GM21367 (cell line): Measurements from ENCODE around the gene SLC30A1.
"Not testable (repeated sequence)": the region's sequence is repeated elsewhere in the genome, so short reads cannot be mapped to it uniquely, and the experiment has no call there.

Source experiments
- ATAC-seq: cut with Tn5 transposase; IDR thresholded peaks from one replicate; pipeline ENCODE4 v1.9.1; 2021; ENCODE audit not compliant: unreplicated experiment

SLC30A1 gene

DNA sequence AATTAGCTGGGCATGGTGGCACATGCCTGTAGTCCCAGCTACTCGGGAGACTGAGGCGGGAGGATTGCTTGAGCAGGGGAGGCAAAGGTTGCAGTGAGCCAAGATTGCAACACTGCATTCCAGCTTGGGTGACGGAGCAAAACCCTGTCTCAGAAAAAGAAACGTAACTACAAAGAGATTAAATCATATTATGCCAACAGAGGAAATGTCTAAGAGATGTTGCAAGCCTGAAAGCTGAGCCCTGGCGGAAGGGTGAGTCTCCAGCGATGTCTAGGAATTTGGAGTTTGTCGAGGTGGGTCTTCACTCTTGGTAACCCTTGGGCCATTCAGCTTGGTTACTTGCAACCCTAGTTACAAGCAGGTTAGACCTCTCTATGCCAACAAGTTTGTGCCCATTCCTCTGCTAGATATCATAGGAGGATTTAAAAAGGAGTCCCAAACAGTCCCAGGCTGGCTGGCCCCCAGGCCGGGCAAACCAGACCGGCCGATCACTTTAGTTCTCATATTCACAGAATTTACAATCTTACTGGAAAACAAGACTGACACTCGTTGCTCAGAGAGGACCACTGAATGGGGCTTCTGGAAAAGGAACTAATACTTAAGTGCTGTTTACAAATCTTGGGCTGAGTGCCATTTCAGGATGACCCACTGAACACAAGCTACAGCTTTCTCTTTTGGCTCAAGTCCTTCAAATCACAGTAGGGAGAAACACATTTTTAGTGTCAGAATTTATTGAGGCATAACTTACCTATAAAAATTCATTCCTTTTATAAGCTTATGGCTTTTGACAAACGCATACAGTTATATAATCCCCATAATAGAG, 27.1 kb downstream of the SLC30A1 start:
- no peak for ATAC-seq

DNA sequence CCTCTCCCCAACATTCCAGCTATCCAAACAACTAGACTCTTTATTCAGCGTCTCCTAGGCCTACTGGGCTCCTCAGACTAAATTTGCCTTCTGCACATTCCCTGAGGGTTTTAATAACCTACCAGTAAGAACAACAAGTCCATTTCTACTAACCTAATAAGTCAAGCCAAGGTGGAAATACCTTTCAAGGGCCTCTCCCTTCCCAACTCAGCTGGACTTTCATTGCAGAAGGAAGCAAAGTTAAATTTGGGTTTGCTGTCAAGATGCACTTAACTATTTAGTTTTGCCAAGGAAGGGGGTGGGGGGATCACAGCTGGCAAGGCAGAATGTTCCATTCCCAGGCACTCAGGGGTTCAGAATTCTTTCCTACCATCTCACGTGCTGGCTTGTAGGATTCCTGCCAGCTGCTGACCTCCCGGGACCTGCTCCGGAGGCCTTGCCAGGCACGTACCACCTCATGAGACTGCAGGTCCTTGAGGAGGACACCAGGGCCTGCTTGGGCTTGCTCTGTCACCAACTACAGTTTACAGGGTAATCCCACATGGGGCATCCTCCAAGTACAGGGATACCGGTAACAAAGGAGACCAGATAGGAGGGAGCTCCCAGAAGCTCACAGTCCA, 29.8 kb downstream of the SLC30A1 start:
- ATAC-seq: no peak

DNA sequence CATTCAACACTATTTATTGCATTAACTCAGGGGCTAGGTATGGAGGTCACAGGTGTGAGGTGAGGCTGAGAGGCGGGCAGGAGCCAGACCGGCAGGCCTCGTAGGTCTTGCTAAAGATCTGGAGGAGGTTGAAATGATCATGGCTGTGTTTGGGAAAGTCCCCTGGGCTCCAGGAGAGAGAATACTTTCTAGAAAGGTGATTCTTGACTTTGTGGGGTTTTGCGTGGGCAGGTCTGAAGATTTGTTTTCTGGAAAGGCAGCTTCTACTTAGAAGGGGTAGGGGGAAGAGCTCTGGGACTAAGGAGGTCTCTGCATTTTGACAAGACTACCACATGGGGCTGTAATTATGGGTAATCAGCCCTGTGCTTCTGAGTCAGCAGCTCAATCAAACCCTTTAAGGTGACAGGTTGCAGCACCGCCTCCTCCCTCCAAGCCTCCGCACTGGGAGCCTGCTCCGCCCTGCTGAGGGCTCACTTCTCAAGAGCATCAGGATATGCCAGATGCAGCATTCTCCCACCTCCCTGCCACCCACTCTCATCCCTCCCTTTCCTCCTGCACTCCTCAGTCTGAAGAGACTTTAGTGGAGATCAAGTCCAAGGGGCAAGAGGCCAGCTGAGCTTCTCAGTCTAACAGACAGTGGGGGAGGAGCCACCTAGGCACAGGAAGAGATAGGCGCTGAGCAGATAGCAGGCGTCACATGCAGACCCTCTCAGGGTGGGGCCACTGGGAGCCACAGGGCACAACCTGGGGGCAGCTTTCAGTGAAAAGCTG, 30.5 kb downstream of the SLC30A1 start:
- no peak for ATAC-seq

DNA sequence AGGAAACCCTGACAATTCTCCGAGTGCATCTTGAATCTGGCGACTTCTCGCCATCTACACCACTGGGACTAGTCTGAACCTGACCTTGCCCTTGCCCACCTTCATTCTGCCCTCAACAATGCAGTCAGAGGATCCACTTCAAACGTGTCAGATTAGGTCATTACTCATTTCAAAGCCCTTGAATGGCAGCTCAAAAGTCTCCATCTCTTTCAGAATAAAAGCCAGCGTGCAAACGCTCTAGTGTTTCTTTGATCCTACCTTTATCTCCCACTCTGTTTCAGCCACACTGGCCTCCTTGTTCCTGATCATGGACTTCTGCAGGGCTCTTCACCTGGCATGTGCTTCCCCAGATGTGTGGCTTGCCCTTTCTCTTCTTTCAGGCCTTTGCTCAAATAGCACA, 31.3 kb downstream of the SLC30A1 start:
- ATAC-seq: no peak

DNA sequence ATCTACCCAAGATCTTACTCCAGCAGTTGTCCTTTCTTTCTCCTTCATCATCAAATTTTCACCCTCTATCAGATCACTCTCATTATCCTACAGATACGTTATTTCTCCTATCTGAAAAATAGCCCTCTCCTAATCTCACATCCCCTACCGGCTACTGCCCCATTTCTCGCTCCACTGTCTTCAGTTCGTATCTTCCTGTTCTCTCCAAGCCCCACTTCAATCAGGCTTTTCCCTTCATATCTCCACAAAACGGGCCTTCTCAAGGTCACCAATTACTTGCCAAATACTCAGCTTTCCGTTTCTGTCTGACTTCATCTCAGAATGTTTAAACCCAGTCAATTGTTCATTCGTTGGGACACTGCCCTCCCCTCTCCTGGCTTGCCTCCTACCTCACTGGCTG, 32.4 kb downstream of the SLC30A1 start:
- no peak for ATAC-seq

DNA sequence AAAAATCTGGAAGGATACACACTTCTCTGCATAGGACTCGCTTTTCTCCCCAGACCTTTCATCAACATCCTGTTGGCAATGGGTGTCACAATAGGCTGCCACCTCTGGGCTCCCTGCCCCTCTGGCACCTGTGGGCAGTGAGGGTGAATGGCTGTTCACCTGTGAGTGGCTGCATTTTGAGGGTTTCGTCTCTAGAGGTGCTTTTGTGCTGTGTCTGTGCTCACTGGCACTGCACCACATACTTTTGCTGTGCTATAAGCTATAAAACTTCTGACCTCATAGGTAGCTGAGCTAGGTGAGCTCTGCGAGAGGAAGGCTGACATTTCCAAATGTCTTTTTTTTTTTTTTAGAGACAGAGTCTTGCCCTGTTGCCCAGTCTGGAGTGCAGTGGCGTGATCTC, 35.9 kb downstream of the SLC30A1 start:
- no peak for ATAC-seq

DNA sequence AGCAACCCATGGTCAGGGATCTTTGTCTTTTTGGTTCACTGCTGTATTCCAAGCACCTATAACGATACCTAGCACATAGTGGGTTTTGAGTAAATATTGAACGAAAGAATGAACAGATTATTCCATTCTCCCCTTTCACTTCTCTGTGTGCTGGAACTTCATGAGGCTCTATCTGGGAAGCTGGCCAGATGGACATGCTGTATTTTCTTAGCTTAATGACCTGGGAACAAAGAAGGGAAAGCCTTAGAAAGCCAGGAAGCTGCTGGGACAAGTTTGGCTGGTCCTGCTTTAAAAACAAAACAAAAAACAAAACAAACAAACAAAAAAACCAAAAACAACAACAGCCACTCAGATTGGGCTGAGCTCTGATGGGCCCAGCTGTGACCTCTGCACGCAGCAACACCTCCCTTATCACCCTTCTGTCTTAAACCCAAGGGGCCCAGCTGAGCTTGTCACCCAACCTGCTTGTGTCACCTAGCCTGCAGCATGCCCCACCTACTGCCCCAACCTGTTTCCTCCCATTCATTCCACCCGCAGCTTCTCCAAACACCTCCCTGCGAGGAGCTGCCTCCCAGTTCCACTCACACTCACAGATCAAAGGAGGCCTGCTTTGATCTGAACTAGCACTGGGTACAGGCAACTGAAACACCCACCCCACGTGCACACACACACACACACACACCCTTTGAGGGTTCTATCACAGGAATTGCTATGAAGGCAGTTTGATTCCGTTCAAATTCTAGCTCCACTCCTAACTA, 37.1 kb downstream of the SLC30A1 start:
- no peak for ATAC-seq

DNA sequence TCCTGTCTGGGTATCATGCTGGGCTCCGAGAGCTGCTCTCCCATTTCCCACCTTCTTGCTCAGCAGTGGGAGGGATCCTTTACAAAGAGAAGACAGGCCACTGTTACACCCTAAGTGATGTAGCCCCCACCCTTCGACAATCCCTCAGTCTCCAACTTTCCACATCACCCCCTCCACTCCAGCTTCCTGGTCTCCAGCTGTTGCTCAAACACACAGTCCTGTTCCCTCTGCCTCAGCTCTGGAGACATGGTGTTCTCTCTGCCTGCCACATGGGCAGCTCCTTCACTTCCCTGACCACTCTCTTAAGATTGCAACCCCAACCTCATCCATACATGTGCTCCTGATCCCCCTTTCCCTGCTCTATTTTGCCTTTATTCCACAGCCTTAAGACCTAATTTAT, 37.7 kb downstream of the SLC30A1 start:
- ATAC-seq: no peak

DNA sequence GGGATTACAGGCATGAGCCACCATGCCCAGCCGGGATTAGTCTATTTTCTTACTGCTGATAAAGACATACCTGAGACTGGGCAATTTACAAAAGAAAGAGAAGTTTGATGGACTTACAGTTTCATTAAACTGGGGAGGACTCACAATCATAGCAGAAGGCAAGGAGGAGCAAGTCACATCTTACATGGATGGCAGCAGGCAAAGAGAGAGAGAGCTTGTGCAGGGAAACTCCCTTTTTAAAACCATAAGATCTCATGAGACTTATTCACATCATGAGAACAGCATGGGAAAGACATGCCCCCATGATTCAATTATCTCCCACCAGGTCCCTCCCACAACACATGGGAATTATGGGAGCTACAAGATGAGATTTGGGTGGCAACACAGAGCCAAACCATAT, 38.1 kb downstream of the SLC30A1 start:
- not testable (repeated sequence) for ATAC-seq

DNA sequence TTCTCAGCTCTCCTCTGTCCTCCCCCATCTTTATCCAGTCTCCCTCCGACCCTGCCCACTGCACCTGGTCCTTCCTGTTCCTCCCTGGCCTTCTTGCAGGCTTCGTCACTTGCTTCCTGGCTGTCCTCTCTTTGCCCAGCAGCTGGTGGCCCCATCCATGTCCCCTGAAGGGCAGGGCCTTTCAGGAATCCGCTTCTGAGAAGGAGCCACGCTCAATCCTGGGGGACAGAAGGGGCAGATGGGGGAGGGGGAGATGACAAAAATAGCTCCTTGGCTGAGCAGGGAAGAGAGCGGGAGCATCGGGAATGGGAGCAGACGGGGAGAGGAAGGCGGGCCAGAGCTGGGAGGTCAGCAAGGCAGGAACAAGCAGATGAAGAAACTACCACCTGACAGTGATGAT, 40.7 kb downstream of the SLC30A1 start:
- no peak for ATAC-seq

DNA sequence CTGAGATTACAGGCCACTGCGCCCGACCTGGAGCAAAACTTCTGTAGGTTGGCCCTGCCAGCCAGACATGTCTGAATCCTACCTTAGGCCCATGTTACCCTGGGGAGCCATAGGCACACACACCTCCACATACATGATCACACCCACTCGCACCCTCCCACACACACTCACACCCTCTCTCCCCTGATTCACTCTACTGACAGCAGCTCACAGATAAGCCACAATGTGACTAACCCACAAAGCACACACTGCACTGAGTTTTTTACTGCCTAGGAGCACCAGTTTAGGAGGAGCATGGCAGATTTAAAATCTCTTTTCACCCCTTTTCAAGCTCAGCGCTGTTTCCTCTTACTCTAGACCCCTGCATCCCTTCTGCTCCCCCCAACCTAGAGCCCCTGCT, 41.7 kb downstream of the SLC30A1 start:
- ATAC-seq: no peak

DNA sequence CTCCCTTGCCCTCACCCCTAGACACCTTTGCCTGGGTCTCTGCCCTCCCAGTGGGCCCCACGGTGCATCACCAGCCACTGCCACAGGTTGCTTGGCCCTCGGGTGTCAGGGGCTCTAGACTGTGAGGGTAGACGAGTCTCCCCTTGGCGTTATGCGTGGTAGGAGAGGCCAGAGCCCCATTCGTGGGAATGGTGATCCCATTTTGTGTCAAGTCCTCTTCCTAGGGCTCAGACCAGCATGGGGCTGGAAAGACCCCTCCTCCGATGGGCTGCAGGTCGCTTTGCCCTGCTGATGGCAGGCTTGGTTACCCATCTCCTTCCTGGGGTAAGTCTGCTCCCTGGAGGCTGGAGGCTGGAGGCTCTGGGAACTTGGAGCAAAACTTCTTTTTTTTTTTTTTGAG, 42.4 kb downstream of the SLC30A1 start:
- ATAC-seq: no peak

DNA sequence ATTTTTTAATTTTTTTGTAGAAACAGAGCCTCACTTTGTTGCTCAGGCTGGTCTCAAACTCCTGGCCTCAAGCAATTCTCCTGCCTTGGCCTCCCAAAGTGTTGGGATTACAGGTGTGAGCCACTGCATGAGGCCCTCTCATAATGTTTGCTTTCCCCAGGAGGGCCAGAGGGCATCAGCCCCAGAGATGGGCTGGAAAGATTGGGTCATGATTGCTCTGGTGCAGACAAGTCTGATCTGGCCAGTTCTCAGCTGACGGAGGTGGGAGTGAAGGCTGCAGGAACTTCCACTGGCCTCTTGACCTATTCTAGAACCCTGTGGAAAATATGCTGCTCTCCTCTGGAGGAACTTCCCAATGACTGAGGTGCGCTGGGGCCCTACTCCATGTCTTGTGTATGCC, 43.6 kb downstream of the SLC30A1 start:
- no peak for ATAC-seq

DNA sequence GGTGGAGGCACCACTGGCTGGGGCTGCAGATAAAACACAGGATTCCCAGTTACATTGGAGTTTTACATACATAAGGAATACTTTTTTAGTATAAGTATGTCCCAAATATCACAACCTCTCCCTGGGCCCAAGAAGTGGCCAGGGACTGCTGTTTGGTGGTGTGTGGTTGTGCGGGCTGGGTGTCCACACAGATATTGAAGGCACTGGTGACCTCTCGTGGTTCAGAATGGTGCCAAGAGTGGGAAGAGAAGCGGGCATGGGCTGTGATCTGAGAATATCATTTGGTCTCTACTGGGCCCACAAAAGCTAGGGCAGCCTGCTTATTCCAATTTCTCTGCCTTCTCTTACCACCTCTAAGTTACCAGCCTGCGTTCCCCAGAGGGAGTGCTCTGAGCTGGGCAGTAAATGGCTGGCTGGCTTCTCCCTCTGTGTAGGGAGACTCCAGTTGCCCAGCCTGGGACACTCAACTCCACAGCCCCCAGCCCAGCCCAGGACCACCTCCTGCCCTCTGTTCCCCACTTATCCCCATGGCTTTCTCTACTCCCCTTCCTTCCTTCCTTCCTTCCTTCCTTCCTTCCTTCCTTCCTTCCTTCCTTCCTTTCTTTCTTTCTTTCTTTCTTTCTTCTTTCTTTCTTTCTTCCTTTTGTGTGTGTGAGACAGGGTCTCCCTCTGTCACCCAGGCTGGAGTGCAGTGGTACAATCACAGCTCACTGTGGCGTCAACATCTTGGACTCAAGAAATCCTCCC, 44.2 kb downstream of the SLC30A1 start:
- ATAC-seq: no peak

DNA sequence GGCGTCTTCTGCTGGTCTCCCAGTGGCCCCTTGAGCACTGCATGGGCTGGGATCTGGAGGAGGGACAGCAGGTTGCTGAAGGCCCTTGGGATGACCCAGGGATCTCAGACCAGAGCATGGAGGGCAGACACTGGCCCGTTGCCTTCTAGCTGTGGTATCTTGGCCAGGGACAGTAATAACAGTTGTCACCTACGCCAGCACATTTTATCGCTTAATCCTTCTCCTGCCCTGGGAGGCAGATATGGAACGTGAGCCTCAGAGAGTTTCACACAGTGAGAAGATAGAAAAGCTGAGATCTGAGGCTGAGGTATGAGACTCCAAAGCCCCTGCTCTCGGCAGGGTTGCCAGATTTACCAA, 46.9 kb downstream of the SLC30A1 start:
- ATAC-seq: no peak

DNA sequence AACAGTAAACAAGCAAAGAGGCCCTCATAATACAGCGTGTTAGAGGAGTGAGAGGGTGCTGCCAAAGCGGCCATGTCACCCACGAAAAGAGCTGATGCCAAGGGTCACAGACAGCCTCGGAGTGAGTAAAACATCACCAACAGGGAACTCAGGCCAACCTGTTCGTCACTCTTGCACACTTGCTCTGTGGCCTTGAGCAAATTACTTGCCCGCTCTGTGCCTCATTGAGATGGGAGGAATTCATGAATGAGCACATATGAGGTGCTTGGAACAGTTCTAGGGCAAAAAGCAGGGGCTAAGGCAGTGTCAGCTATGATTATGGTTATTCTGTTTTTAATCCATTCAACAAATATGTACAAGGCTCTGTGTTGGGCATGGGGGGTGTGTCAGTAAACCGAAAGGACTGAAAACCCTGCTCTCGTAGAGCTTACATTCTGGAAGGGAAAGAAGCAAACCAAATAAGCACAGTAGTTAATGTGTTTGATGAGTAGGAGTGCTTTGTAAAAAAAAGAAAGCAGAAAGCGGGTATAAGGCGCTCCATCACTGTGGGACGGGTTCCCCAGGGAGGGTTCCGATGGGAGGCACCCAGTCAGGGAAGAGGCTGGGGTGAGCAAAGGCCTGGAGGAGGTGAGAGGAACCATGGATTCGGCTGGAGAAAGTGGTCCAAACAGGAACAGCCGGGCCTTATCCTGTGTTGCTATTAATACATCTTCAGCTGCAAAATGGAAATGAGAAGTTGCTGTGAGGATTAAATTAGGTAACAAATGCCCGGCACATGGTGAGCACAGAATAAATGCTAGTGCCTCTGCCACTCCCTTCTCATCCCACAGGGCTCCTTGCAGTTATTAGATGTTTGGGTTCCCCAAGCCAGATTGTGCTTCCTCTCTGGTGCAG, 47.5 kb downstream of the SLC30A1 start:
- ATAC-seq: no peak

DNA sequence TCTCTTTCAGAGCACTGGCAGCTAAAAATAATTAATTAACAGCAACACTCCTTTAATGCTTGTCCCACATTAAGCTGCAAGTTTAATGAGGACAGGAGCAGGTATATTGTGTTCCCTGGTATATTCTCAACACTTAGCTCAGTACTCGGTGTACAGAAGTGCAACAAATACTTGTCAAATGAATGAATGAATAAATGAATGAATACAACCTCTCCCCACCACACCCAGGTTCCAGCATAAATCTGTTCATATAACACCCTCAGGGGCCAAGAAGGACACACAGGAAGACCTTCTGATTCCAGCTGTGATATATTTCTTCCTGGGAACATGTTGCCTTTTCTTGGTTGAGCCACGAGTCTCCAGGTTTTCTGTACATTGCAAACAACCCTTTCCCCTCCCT, 48.9 kb downstream of the SLC30A1 start:
- no peak for ATAC-seq

DNA sequence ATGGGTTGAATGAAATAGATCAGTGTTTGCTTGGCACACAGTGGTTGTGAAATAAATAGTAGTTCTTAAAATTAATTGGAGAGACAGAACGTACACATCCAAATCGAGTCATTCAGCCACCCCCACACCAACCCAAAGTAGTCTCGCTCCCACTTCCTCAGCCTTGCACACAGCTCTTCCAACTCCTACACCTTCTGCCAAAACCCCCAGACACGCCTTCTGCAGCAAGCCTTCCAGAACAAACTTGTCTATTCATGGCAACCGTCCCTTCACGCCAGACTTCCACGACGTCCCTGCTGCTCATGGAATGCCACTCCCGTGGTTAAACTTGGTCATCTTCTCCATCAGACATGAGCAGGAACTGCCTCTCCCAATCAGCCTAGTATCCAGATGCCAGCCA, 49.5 kb downstream of the SLC30A1 start:
- no peak for ATAC-seq

DNA sequence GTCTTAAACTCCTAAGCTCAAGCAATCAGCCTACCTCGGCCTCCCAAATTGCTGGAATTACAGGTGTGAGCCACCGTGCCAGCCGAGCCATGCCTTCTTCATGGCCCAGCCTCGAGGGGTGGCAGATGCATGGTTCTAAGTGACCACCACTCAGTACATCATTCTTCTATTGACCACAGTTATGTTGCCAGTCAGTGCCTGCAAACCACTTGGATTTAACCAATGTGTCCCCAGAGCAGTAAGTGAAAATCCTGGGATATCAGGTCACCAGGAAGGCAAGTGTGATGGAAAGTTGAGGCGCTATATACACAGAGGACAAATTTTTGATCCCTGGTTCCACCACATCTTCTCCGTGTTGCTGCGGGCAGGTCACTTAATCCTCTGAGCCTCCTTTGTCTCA, 50.0 kb downstream of the SLC30A1 start:
- ATAC-seq: no peak

DNA sequence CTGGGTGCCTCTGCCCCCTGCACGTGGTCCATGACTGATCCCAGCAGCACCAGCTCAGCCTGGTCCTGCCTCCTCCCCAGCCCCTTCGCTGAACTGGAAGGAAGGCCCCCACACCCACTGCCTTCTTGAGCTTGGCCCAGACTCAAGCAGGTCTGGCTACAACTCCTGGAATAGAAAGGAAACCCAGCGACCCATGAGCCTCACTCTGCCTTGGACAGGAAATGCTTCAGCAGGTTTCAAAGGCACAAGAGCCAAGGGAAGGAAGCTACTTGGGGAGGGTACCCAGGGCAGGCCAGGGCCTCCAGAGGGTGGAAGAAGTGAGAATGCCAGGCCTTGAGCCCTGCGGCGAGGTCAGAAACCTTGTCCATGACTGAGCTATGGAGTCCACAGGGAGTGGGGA, 51.1 kb downstream of the SLC30A1 start:
- no peak for ATAC-seq
